ENCODE measurements around the gene DCTPP1.
A peak's percentile ranks its signal among the peaks of the same experiment; 100 is the strongest.

The DCTPP1 gene

GRCh38 chr16:30447512-30448226, 17.8 kb upstream of the DCTPP1 start:
- DNase-seq (ENCODE audit: low read depth in 2 of 2), result no peak

DNA sequence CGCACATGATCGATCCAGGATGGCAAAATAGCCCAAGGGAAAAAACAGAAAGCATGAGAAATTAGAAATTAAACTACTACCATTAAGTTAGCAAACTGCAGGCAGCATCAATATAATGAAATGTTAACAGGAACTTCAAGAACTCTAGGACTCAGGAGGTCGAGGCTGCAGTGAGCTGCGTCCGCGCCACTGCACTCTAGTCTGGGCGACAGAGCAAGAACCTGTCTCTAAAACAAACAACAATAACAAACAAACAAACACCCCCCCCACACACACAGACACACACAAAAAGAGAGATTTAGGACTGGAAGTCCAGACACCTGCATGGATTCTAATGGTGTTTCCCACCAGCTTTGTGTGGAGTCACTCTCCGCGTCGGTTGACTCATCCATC, 16.4 kb upstream of the DCTPP1 start:
- no peak for DNase-seq (ENCODE audit: low read depth in 2 of 2)

- peak; percentile 91 to 98 for DNase-seq (ENCODE audit: low read depth in 2 of 2)
These were observed 15.8 kb upstream of the DCTPP1 start, which contains the start of gene SEPHS2 for GRCh38 chr16:30445408-30446202. SEPHS2 (minus strand) TSS chr16:30445874; CDS start chr16:30445727, 147 bp downstream.

GRCh38 chr16:30445149-30445407, 15.2 kb upstream of the DCTPP1 start:
- DNase-seq (ENCODE audit: low read depth in 2 of 2), result no peak

DNA sequence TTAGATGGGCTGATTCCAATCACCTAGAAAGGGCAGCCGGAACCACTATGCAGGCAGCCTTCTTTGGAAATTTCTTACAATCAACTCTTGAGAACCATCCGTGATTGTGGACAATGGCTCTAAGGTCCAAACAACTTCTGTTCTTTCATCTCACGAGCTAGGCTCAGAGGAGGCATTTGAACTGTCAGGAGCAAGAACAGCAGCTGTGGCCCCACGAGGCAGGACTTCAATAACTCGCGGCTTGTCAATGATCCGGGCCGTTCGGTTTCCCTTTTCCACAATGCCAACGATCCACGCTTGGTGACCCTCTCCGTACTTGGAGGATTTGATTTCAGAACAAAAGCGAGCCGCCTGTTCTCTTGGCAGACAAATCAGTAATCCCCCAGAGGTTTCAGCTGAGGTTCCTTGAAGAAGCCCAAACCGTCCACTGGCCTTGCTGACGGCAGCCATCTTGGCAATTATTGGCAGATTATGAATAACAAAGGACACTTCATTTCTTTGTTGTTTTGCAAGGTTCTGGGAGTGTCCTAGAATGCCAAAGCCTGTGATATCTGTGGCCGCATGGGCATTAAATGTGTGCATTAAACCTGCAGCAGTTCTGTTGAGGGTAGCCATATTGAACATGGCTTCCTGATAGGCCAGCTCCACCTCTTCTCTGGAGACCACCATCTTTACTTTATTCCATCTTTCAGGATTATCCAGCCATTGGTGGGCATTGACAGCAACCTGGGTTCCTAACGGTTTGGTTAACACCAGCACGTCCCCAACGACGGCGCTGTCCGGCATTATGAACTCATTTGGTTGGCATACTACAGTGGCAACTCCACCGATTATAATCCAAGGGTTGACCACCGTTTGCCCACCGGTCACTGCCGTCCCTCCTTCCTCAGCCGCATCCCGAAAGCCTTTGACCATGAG, 14.7 kb upstream of the DCTPP1 start:
- no peak for DNase-seq (ENCODE audit: low read depth in 2 of 2)

DNA sequence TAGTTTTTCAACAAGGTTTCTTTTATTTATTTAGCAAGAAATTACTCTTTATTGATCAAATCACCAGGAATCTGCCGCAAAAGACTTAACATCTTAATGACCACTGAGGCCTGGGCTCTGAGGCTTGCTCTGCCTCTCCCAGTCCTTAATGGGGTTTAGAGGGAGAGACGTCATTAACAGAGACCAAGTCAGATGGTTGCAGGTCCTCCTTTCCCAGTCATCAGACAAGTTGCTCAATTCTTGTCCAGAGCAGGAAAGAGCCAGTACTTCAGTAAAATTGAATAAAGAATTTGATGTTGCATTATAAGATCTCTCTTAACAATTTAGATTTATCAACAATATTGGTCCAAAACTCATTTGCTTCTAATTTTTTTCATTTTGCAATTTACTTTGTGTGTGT, 13.8 kb upstream of the DCTPP1 start:
- no peak for DNase-seq (ENCODE audit: low read depth in 2 of 2)

DNA sequence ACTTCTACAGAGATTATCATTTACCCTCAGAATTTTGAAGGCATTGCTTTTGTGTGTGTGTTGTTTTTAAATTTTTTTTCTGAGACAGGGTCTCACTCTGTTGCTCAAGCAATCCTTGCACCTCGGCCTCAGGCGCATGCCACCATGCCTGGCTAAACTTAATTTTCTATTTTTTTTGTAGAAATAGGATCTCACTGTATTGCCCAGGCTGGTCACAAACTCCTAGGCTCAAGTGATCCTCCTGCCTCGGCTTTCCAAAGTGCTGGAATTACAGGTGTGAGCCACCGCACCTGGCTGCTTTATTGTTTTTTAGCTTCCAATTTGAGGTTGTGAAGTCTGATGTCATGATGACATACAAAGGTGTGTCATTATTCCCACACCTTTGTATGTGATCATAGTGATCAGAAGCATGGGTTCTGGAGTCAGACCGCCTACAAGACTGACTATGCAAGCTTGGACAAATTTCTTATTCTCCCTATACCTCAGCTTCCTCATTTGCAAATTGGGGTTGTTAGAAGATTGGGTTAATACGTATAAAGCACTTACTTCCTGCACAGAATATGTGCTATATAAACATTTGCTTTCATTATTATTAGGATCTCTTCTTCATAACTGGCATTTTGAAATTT, 10.0 kb upstream of the DCTPP1 start:
- no peak for DNase-seq (ENCODE audit: low read depth in 2 of 2)

DNA sequence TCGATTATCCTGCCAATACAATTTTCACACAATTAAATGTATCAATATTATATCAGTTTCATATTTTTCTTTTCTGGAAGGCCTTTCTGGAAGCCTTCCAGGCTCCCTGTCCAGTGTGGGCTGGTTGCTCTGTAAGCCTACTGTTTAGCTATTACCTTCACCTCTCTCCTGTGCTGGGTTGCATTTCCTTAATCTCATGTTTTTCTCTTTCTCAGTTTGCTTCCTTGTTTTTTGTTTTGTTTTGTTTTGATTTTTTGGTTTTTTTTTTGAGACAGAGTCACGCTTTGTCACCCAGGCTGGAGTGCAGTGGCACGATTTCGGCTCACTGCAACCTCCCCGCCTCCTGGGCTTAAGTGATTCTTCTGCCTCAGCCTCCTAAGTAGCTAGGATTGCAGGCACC, 9.0 kb upstream of the DCTPP1 start:
- no peak for DNase-seq (ENCODE audit: low read depth in 2 of 2)

DNA sequence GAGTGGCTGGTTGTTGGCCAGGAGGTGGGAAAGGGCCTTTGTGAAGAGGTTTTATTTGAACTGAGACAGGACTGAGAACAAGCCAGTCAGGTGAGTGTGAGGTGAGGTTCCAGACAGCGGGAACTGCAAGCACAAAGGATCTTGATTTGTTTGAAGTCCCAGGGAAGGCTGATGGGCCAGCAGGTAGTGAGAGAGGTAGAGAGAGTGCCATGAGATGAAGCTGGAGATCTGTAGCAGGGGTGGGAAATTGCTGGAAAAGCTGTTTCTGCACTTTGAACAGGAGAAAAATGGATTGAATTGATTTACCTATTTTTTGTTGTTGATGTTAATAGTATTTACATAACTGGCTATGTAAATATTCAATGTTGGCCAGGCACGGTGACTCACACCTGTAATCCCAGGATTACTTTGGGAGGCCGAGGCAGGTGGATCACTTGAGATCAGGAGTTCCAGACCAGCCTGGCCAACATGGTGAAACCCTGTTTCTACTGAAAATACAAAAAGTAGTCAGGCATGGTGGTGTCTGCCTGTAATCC, 7.7 kb upstream of the DCTPP1 start:
- no peak for DNase-seq (ENCODE audit: low read depth in 2 of 2)

- peak; percentile 31 to 66 for DNase-seq (ENCODE audit: low read depth in 2 of 2)
These were observed 5.0 kb upstream of the DCTPP1 start for GRCh38 chr16:30434852-30435251.

DNA sequence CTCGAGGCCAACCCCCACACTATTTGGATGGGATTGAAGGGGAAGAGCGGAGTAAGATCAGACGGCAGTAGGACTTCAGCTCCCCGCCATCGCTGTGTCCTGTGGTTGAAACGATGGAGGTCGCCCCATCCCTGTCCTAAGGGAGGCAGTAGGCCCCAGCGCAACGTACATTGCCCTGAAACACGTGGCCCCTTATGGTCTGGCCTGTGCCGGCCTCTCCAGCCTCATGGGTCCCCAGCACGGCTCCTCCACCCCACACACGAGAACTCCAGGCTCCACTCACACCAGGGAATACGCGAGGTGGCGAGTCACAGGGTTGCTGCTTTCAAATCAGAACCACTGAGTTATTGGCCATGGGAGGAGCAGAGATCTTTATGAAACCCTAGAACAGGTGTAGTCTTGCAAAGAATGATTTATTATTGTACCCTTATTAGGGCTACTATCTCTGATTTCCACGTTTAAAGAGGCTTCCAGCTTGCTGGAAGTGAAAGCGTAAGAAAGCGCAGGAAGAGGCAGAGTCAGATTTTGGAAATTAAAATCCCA, 669 bp upstream of the DCTPP1 start:
- DNase-seq (ENCODE audit: low read depth in 2 of 2), result no peak

DNA sequence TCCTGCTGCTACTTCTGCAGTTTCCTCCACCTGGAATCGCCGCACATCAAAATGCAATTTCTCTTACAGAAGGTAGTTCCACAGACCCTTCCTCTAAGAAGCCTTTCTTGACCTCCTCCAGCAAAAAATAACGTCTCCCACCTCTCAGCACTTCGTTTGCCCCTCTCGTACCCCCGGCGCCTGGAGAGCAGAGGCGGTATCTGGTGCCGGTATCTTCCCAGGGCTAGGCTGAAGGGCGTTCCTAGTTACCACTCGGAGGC, 482 bp downstream of the DCTPP1 start:
- DNase-seq (ENCODE audit: low read depth in 2 of 2), result no peak

DNA sequence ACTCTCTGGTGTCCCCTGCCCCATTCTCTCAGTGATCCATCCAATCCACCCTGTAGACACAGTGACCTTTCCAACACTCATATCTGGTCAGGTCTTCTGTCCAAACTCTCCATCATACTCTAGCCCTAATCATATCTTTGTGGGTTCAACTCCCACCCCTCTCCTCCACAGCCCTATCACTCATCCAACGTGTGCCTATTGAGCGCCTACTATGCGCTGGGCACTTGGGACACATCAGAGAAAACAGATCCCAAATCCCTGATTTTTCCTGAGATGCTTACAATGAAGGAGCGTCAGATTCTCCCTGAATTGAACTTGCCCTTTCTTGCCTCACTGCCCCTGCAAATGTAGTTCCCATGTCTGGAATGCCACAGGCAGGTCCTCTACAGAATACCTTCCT, 1.8 kb downstream of the DCTPP1 start:
- no peak for DNase-seq (ENCODE audit: low read depth in 2 of 2)

DNA sequence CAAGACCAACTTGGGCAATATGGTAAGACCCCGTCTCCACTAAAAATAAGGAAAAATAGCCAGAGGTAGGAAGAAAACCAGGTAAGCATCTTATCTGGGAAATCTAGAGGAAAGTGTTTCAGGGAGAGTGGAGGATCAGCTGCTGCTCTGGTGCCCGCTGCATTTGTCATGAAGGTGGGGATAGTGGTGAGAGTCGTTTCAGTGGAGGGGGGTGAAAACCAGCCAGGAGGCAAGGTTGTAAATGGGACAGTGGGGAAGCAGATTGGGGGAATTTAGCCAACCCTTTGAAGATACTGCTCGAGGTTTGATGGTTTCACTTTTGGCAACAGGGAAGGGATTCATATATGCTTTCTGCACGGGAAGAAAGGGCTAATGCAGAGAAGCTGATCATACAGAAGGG, 8.8 kb downstream of the DCTPP1 start:
- DNase-seq (ENCODE audit: low read depth in 2 of 2), result no peak

DNA sequence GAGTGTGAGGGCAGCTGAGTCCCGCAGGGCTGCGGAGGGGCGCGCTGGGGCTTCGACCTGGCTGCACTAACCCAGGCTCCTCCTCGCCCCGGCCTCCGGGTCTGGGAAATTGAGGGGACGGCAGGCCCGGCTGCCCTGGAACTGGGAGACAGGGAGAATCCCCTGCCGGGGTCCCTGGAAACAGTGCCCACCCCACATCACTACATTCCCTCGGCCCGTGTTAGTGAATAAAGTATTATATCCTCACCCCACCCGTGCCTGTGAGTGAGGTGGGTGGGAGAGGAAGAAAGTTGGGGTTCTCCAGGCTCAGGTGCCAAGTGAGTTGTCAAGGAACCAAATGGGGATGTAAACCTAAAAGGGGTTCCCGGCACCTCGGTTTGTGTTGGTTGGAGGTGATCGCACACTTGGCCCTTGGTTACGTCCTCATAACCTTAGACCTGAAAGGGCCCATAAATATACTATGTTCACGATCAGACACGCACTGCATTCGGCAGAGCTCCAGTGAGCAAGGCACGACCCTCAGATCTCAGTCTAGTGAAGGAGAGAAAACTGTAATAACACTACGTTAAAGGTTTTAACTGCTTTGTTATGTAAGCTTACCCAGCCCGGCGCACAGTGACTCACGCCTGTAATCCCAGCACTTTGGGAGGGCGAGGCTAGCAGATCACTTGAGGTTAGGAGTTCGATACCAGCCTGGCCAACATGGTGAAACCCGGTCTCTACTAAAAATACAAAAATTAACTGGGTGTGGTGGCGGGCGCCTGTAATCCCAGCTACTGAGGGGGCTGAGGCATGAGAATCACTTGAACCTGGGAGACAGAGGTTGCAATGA, 11.3 kb downstream of the DCTPP1 start:
- DNase-seq (ENCODE audit: low read depth in 2 of 2), result no peak

DNA sequence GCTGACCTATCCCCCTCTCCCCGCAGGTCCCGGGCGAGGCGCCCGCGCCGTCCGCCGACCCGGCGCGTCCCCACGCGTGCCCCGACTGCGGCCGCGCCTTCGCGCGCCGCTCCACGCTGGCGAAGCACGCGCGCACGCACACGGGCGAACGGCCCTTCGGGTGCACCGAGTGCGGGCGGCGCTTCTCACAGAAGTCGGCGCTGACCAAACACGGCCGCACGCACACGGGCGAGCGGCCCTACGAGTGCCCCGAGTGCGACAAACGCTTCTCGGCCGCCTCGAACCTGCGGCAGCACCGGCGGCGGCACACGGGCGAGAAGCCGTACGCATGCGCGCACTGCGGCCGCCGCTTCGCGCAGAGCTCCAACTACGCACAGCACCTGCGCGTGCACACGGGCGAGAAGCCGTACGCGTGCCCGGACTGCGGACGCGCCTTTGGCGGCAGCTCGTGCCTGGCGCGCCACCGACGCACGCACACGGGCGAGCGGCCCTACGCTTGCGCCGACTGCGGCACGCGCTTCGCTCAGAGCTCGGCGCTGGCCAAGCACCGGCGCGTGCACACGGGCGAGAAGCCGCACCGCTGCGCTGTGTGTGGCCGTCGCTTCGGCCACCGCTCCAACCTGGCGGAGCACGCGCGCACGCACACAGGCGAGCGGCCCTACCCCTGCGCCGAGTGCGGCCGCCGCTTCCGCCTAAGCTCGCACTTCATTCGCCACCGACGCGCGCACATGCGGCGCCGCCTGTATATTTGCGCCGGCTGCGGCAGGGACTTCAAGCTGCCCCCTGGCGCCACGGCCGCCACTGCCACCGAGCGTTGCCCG, 12.1 kb downstream of the DCTPP1 start:
- DNase-seq (ENCODE audit: low read depth in 2 of 2), result peak; percentile 74 to 79

DNA sequence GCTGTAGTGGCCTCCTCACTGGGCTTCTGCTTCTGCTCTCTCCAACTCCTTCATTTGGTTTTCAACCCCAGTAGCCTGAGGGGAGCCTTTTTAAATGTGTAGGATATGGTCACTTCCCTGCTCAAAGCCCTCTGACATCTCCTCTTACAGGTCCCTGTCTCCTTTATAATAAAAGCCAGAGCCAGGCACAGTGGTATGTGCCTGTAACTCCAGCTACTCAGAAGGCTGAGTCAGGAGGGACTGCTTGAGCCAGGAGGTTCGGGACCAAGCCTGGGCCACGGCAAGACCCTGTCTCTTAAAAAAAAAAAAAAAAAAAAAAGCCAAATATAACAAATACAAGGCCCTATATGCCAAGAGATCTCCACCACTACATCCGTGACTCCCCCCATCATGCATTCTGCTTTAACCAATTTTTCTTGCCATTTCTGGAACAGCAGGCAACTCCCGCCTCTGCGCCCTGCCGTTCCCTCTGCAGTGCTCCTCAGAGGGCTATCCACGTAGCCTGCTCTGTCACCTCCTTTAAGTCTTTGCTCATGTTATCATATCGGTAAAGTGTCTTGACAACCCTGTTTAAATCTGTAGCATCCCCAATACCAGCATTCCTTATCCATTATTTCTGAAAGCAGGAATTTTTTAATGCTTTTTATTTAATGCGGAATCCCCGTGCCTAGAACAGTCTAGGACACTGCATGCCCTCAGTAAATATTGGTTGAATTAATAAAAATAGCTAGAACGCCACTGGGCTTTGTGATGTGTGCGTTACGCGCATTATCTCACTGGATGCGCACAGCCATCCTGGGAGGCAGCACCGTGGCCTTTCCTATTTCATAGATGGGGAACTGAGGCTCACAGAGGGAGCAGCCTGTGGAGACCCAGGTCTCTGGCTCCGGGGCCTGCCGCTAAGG, 13.0 kb downstream of the DCTPP1 start:
- no peak for DNase-seq (ENCODE audit: low read depth in 2 of 2)

DNA sequence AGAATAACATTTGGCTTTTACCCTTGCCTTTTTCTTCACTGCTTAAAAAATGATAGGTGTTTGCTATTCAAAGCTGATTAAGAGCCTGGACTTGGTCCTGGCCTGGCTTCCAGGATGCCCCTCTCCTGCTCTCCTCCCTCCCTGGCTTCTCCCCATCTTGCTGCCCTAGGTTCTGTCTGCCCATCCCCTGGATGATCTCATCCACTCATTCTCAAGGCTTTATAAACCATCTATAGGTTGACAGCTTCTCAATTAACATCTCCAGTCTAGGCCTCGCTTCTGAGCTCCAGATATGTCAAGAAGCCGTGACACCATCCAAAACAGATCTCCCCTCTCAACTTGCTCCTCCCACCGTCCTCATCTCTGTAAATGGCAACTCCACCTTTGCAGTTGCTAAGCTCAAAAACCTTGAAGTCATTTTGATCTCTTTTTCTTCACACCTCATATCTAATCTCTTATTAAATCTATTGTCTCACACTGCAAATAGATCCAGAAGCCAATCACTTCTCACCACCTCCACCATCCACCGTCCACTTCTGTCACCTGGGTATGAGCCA, 13.7 kb downstream of the DCTPP1 start:
- no peak for DNase-seq (ENCODE audit: low read depth in 2 of 2)

DNA sequence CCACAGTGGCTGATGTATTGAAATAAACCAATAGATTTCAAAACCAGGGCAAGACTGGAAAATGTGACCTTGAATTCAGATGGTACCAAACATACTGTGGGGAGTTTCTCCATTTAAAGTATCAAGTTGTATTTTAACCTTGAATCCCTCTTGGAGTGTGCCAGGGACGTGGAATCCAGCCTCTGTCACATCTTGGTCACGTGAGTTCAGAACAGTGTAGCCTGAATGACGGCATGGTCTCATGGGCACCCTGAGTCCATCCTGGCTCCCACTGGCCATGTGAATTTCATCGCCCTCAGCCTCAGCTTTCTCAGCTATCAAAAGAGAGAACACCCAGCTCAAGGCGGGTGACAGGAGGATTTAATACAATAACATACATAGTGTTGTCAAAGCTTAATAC, 15.7 kb downstream of the DCTPP1 start:
- DNase-seq (ENCODE audit: low read depth in 2 of 2), result no peak

Measured in stimulated activated CD4-positive, alpha-beta T cell treated with anti-CD3 and anti-CD28 coated beads, Interleukin-12 subunit alpha, Interleukin-12 subunit beta, amount 100 ng/mL, for 24 hours (primary cell).